ENCODE data around the gene CACNA1F. TPM values are rescaled to one million over a fixed set of nuclear protein-coding genes. Genes with fewer than 3 reads are reported as not detected.

Gene CACNA1F
- total RNA-seq, 1 experiment from 2014 or later = not detected

- BruUV-seq (replicated peaks) = TSS peak; percentile 90
Observed at GRCh38 chrX:49271341-49271740, 38.2 kb upstream of the CACNA1F start.

GRCh38 chrX:49270249-49270921 lies 37.2 kb upstream of the CACNA1F start:
- Histone ChIP-seq H3K9me3 (ENCODE audit: control insufficient read depth, insufficient read depth, low read depth, low read length) (no peaks in the 10 kb centered on the region), H3K36me3 (ENCODE audit: control insufficient read depth, insufficient read depth, low read length) (no peaks in the 10 kb centered on the region), H3K27me3 (ENCODE audit: control insufficient read depth, insufficient read depth, low read length) (no peaks in the 10 kb centered on the region), H3K4me1 (ENCODE audit: control insufficient read depth, insufficient read depth, low read length) (peaks cover 20% of the 10 kb centered on the region), H3K4me3 (ENCODE audit: low read depth in 2 of 2, low read length in 2 of 2) (peak overlapping the region; percentile 58 to 61), H3K27ac (ENCODE audit: low read length) (peak overlapping the region; percentile 83)
- CTCF ChIA-PET = no interaction called here
- POLR2A ChIA-PET = no interaction called here
- no peak for DNase-seq (ENCODE audit: low read depth, low spot score)
- no peak for ATAC-seq
- in situ Hi-C loops (cut with HindIII; ENCODE audit: low pct_unique_long_range_greater_than_20kb, low sequenced_read_pairs) = no loop called here
- intact Hi-C loops (cut with micrococcal nuclease; ENCODE audit: unreplicated experiment) = no loop called here
- BruUV-seq (replicated peaks) = no TSS peak
- TF ChIP-seq SIN3A (IDR thresholded peaks at IDR 0.05; ENCODE audit: borderline replicate concordance, insufficient read depth, low read depth, low read length) = no peak

More at GRCh38 chrX:49271341-49271740, 38.2 kb upstream of the CACNA1F start:
- no peaks in the 10 kb centered on the region for H3K9me3 ChIP-seq (ENCODE audit: control insufficient read depth, insufficient read depth, low read depth, low read length)
- no peaks in the 10 kb centered on the region for H3K27me3 ChIP-seq (ENCODE audit: control insufficient read depth, insufficient read depth, low read length)
- H3K36me3 ChIP-seq (ENCODE audit: control insufficient read depth, insufficient read depth, low read length) = no peaks in the 10 kb centered on the region
- peak overlapping the region; percentile 58 to 61 for H3K4me3 ChIP-seq (ENCODE audit: low read depth in 2 of 2, low read length in 2 of 2)
- ChIA-PET POLR2A (no interaction called here), CTCF (no interaction called here)
- ATAC-seq = no peak
- in situ Hi-C loops (cut with HindIII; ENCODE audit: low pct_unique_long_range_greater_than_20kb, low sequenced_read_pairs) = no loop called here
- H3K4me1 ChIP-seq (ENCODE audit: control insufficient read depth, insufficient read depth, low read length) = peaks cover 20% of the 10 kb centered on the region
- intact Hi-C loops (cut with micrococcal nuclease; ENCODE audit: unreplicated experiment) = no loop called here
- H3K27ac ChIP-seq (ENCODE audit: low read length) = peak overlapping the region; percentile 83
- TF ChIP-seq POLR2AphosphoS5 (IDR thresholded peaks at IDR 0.05; ENCODE audit: low read depth, low read length) = no peak
- TF ChIP-seq TCF7L2 (IDR thresholded peaks at IDR 0.05; ENCODE audit: low read depth, low read length) = no peak
- no peak for TF ChIP-seq CTCF (IDR thresholded peaks at IDR 0.05)
- TF ChIP-seq SIN3A (IDR thresholded peaks at IDR 0.05; ENCODE audit: borderline replicate concordance, insufficient read depth, low read depth, low read length) = no peak
- no peak for TF ChIP-seq REST (IDR thresholded peaks at IDR 0.05; ENCODE audit: insufficient read depth in 1 of 2, low read depth in 2 of 2, low read length in 1 of 2)
- DNase-seq (ENCODE audit: low read depth, low spot score) = no peak

- DNase-seq (ENCODE audit: low read depth, low spot score) (no peak), ATAC-seq (peak; percentile 23)
- POLR2A ChIA-PET = interaction anchor here (0.9 kb wide), 1 partner anchor 79 kb away, joined by 3 read pairs; no protein-coding TSS in a partner anchor
- Histone ChIP-seq H3K27me3 (ENCODE audit: control insufficient read depth, insufficient read depth, low read length) (no peaks in the 10 kb centered on the region), H3K9me3 (ENCODE audit: control insufficient read depth, insufficient read depth, low read depth, low read length) (no peaks in the 10 kb centered on the region), H3K4me1 (ENCODE audit: control insufficient read depth, insufficient read depth, low read length) (peaks cover 20% of the 10 kb centered on the region), H3K36me3 (ENCODE audit: control insufficient read depth, insufficient read depth, low read length) (no peaks in the 10 kb centered on the region), H3K27ac (ENCODE audit: low read length) (peak within 1 kb of the TSS; percentile 94), H3K4me3 (ENCODE audit: low read depth in 2 of 2, low read length in 2 of 2) (peak within 1 kb of the TSS; percentile 58 to 78)
- CTCF ChIA-PET = no interaction called here
- no peak for TF ChIP-seq REST (IDR thresholded peaks at IDR 0.05; ENCODE audit: insufficient read depth in 1 of 2, low read depth in 2 of 2, low read length in 1 of 2)
- TF ChIP-seq POLR2AphosphoS5 (IDR thresholded peaks at IDR 0.05; ENCODE audit: low read depth, low read length) = no peak
- TF ChIP-seq TCF7L2 (IDR thresholded peaks at IDR 0.05; ENCODE audit: low read depth, low read length) = no peak
- TF ChIP-seq CTCF (IDR thresholded peaks at IDR 0.05) = no peak
- no peak for TF ChIP-seq SIN3A (IDR thresholded peaks at IDR 0.05; ENCODE audit: borderline replicate concordance, insufficient read depth, low read depth, low read length)
- in situ Hi-C loops (cut with HindIII; ENCODE audit: low pct_unique_long_range_greater_than_20kb, low sequenced_read_pairs) (no loop called here), intact Hi-C loops (cut with micrococcal nuclease; ENCODE audit: unreplicated experiment) (no loop called here)
- BruUV-seq (replicated peaks) = no TSS peak
Observed at GRCh38 chrX:49269767-49270248, 36.7 kb upstream of the CACNA1F start, which contains the start of gene PPP1R3F. PPP1R3F (plus strand) TSS chrX:49269793; CDS start chrX:49269870, 77 bp downstream.
